ENCODE measurements around the gene GDPD4. TPM values are rescaled to one million over a fixed set of nuclear protein-coding genes. Genes with fewer than 3 reads are reported as not detected.

The GDPD4 gene
- total and polyA plus RNA-seq, 2 donors, result 0.02 TPM; not detected in 1

DNA sequence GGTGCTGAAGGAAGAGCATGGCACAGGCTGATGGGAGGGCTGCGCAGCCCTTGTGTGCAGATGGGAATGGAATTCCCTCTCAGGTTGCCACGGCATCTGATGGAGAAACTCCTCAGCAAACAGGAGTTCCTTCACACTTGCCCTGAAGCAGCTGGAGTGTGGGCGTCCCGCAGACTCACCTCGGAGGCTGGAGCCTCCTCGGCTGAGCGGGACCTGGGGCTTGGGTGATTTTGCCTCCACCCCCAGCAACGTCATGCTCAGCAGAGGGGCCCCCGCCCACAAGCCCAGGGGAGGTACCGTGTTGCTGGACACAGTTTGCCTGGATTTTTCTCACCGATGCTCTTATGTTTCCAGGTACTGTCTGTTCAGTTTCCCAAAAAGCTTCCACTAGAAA, 110.1 kb downstream of the GDPD4 start:
- Histone ChIP-seq H3K9me3 (ENCODE audit: control insufficient read depth in 2 of 2, insufficient read depth in 1 of 2, low read length in 1 of 2) (no peaks in the 10 kb centered on the region), H3K27ac (ENCODE audit: low read depth in 1 of 2, low read length in 1 of 2) (no peak overlapping the region), H3K4me1 (ENCODE audit: control insufficient read depth in 2 of 2, insufficient read depth in 2 of 2, low read length in 2 of 2) (peaks cover 0 to 4% of the 10 kb centered on the region in 2 donors), H3K36me3 (ENCODE audit: control insufficient read depth in 2 of 2, insufficient read depth in 2 of 2, low read length in 1 of 2) (no peaks in the 10 kb centered on the region), H3K27me3 (ENCODE audit: control insufficient read depth in 2 of 2, insufficient read depth in 1 of 2, low read length in 1 of 2) (no peaks in the 10 kb centered on the region), H3K4me3 (ENCODE audit: low read length in 2 of 2) (no peak overlapping the region)
- WGBS, result 90% methylated on average over 11 of the region's 11 CpGs
- DNase-seq (ENCODE audit: low read depth in 6 of 9, low spot score in 9 of 9), result no peak

DNA sequence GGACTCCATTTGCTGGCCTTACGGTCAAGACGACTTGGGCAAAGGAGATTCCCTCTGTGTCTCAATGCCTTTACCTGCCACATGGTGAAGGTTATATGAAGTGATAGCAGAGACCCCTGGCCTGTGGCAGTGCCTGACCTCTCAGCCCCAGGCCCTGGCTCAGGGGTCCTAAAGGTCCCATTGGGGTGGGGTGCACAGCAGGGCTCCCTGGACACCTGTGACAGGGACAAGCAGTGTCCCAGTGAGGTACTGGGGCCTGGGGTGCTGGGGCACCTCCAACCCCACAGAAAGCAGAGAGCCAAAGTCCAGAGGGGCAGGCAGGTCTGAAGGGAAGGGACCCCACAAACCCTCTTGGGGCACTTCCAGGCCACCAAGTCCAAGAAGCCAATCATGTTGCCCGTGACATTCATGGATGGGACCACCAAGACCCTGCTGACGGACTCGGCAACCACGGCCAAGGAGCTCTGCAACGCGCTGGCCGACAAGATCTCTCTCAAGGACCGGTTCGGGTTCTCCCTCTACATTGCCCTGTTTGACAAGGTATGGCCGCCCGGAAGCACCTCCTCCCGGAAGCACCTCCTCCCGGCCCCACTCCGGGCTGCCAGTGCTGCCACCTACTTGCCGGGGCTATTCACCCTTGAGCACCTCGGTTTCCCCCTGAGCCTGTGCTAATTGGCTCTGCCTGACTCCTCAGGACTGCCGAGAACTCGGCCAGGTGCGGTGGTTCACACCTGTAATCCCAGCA, 111.0 kb downstream of the GDPD4 start:
- WGBS, result 95% methylated on average over 21 of the region's 21 CpGs
- Histone ChIP-seq H3K36me3 (ENCODE audit: control insufficient read depth in 2 of 2, insufficient read depth in 2 of 2, low read length in 1 of 2) (no peaks in the 10 kb centered on the region), H3K9me3 (ENCODE audit: control insufficient read depth in 2 of 2, insufficient read depth in 1 of 2, low read length in 1 of 2) (no peaks in the 10 kb centered on the region), H3K27ac (ENCODE audit: low read depth in 1 of 2, low read length in 1 of 2) (no peak overlapping the region), H3K4me3 (ENCODE audit: low read length in 2 of 2) (no peak overlapping the region), H3K27me3 (ENCODE audit: control insufficient read depth in 2 of 2, insufficient read depth in 1 of 2, low read length in 1 of 2) (no peaks in the 10 kb centered on the region), H3K4me1 (ENCODE audit: control insufficient read depth in 2 of 2, insufficient read depth in 2 of 2, low read length in 2 of 2) (peaks cover 0 to 4% of the 10 kb centered on the region in 2 donors)
- DNase-seq (ENCODE audit: low read depth in 6 of 9, low spot score in 9 of 9), result no peak

DNA sequence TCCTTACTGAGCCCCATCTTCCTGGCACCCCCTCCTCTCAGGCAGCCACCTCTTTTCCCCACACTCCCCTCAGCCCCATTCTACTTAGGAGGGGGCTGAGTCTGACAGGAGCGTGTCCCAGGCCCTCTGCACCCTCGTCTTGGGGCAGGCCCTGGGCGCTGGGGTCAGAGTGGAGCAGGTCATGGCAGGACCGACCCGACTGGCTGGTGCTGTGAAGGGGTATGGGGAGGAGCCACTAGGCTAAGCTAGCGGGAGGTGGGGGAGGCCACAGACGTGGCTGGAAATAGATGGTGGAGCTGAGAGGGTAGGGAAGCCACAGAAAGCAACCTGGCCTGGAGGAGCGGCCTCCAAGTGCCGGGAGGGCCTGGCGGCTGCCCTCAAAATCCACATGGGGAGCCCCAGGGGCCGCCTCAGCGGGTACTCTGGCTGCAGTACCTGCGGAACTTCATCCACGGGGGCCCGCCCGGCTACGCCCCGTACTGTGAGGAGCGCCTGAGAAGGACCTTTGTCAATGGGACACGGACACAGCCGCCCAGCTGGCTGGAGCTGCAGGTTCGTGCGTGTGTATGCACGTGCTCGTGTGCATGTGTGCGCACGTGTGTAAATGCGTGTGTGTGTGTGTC, 111.8 kb downstream of the GDPD4 start:
- no peak for DNase-seq (ENCODE audit: low read depth in 6 of 9, low spot score in 9 of 9)
- Histone ChIP-seq H3K4me3 (ENCODE audit: low read length in 2 of 2) (no peak overlapping the region), H3K4me1 (ENCODE audit: control insufficient read depth in 2 of 2, insufficient read depth in 2 of 2, low read length in 2 of 2) (peaks cover 0 to 4% of the 10 kb centered on the region in 2 donors), H3K9me3 (ENCODE audit: control insufficient read depth in 2 of 2, insufficient read depth in 1 of 2, low read length in 1 of 2) (no peaks in the 10 kb centered on the region), H3K27me3 (ENCODE audit: control insufficient read depth in 2 of 2, insufficient read depth in 1 of 2, low read length in 1 of 2) (no peaks in the 10 kb centered on the region), H3K27ac (ENCODE audit: low read depth in 1 of 2, low read length in 1 of 2) (no peak overlapping the region), H3K36me3 (ENCODE audit: control insufficient read depth in 2 of 2, insufficient read depth in 2 of 2, low read length in 1 of 2) (no peaks in the 10 kb centered on the region)
- whole genome bisulfite sequencing, result 96% methylated on average over 28 of the region's 28 CpGs

- H3K4me3 ChIP-seq (ENCODE audit: low read length in 2 of 2), result no peak overlapping the region
Observed at GRCh38 chr11:77188633-77189491, 112.6 kb downstream of the GDPD4 start.

GRCh38 chr11:77187776-77188632, 113.5 kb downstream of the GDPD4 start:
- Histone ChIP-seq H3K9me3 (ENCODE audit: control insufficient read depth in 2 of 2, insufficient read depth in 1 of 2, low read length in 1 of 2) (no peaks in the 10 kb centered on the region), H3K27me3 (ENCODE audit: control insufficient read depth in 2 of 2, insufficient read depth in 1 of 2, low read length in 1 of 2) (no peaks in the 10 kb centered on the region), H3K4me1 (ENCODE audit: control insufficient read depth in 2 of 2, insufficient read depth in 2 of 2, low read length in 2 of 2) (peaks cover 0 to 4% of the 10 kb centered on the region in 2 donors), H3K4me3 (ENCODE audit: low read length in 2 of 2) (no peak overlapping the region), H3K36me3 (ENCODE audit: control insufficient read depth in 2 of 2, insufficient read depth in 2 of 2, low read length in 1 of 2) (no peaks in the 10 kb centered on the region), H3K27ac (ENCODE audit: low read depth in 1 of 2, low read length in 1 of 2) (no peak overlapping the region)
- DNase-seq (ENCODE audit: low read depth in 6 of 9, low spot score in 9 of 9), result peak; percentile 24 to 83 (median 55)
- WGBS, result 68% methylated on average over 7 of the region's 7 CpGs

More at GRCh38 chr11:77188633-77189491, 112.6 kb downstream of the GDPD4 start:
- DNase-seq (ENCODE audit: low read depth in 6 of 9, low spot score in 9 of 9), result no peak
- Histone ChIP-seq H3K9me3 (ENCODE audit: control insufficient read depth in 2 of 2, insufficient read depth in 1 of 2, low read length in 1 of 2) (no peaks in the 10 kb centered on the region), H3K27me3 (ENCODE audit: control insufficient read depth in 2 of 2, insufficient read depth in 1 of 2, low read length in 1 of 2) (no peaks in the 10 kb centered on the region), H3K36me3 (ENCODE audit: control insufficient read depth in 2 of 2, insufficient read depth in 2 of 2, low read length in 1 of 2) (no peaks in the 10 kb centered on the region), H3K4me1 (ENCODE audit: control insufficient read depth in 2 of 2, insufficient read depth in 2 of 2, low read length in 2 of 2) (peaks cover 0 to 4% of the 10 kb centered on the region in 2 donors), H3K27ac (ENCODE audit: low read depth in 1 of 2, low read length in 1 of 2) (no peak overlapping the region)
- WGBS, result 88% methylated on average over 18 of the region's 18 CpGs

GRCh38 chr11:77187111-77187750, 114.3 kb downstream of the GDPD4 start:
- H3K4me1 ChIP-seq (ENCODE audit: control insufficient read depth in 2 of 2, insufficient read depth in 2 of 2, low read length in 2 of 2), result peaks cover 0 to 4% of the 10 kb centered on the region in 2 donors
- DNase-seq (ENCODE audit: low read depth in 6 of 9, low spot score in 9 of 9), result no peak
- H3K4me3 ChIP-seq (ENCODE audit: low read length in 2 of 2), result no peak overlapping the region
- 87% methylated on average over 9 of the region's 9 CpGs for WGBS
- H3K9me3 ChIP-seq (ENCODE audit: control insufficient read depth in 2 of 2, insufficient read depth in 1 of 2, low read length in 1 of 2), result no peaks in the 10 kb centered on the region
- H3K27me3 ChIP-seq (ENCODE audit: control insufficient read depth in 2 of 2, insufficient read depth in 1 of 2, low read length in 1 of 2), result no peaks in the 10 kb centered on the region
- no peaks in the 10 kb centered on the region for H3K36me3 ChIP-seq (ENCODE audit: control insufficient read depth in 2 of 2, insufficient read depth in 2 of 2, low read length in 1 of 2)
- H3K27ac ChIP-seq (ENCODE audit: low read depth in 1 of 2, low read length in 1 of 2), result no peak overlapping the region

- Histone ChIP-seq H3K36me3 (ENCODE audit: control insufficient read depth in 2 of 2, insufficient read depth in 2 of 2, low read length in 1 of 2) (no peaks in the 10 kb centered on the region), H3K27ac (ENCODE audit: low read depth in 1 of 2, low read length in 1 of 2) (no peak overlapping the region), H3K27me3 (ENCODE audit: control insufficient read depth in 2 of 2, insufficient read depth in 1 of 2, low read length in 1 of 2) (no peaks in the 10 kb centered on the region), H3K9me3 (ENCODE audit: control insufficient read depth in 2 of 2, insufficient read depth in 1 of 2, low read length in 1 of 2) (no peaks in the 10 kb centered on the region), H3K4me3 (ENCODE audit: low read length in 2 of 2) (no peak overlapping the region), H3K4me1 (ENCODE audit: control insufficient read depth in 2 of 2, insufficient read depth in 2 of 2, low read length in 2 of 2) (no peaks in the 10 kb centered on the region)
- 97% methylated on average over 1 of the region's 1 CpG for WGBS
- no peak for DNase-seq (ENCODE audit: low read depth in 6 of 9, low spot score in 9 of 9)
Observed at GRCh38 chr11:77186302-77186701, 115.2 kb downstream of the GDPD4 start.

DNA sequence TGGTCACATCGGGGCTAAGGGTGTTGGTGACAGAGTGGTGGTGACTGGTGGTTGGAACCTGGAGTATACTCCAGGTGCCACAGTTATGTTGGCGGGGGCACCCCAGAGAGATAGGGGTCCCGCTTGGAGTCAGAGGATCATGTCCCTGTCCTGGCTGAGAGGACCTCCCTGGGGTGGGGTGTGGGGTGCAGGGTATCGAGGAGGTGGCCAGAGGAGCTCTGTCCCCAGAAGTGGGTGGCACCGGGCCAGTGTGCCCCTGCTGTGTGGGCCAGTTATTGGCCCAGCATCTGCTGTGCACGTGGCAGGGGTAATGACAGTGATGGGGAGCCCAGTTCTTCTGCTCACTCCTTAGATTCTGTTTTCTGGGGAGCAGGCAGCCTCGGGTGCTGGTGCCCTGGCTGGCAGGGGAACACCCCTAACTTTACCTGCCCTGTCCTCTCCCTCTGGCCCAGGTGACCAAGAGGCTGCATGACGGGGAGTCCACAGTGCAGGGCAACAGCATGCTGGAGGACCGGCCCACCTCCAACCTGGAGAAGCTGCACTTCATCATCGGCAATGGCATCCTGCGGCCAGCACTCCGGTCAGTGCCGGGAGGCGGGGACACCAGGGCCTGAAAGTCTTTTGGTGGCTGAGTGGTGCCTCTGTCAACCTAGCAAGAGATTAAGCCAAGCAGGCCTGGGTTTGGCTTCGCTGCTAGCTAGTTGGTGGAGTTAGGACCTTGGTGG, 117.2 kb downstream of the GDPD4 start:
- Histone ChIP-seq H3K4me1 (ENCODE audit: control insufficient read depth in 2 of 2, insufficient read depth in 2 of 2, low read length in 2 of 2) (no peaks in the 10 kb centered on the region), H3K27me3 (ENCODE audit: control insufficient read depth in 2 of 2, insufficient read depth in 1 of 2, low read length in 1 of 2) (no peaks in the 10 kb centered on the region), H3K9me3 (ENCODE audit: control insufficient read depth in 2 of 2, insufficient read depth in 1 of 2, low read length in 1 of 2) (no peaks in the 10 kb centered on the region), H3K36me3 (ENCODE audit: control insufficient read depth in 2 of 2, insufficient read depth in 2 of 2, low read length in 1 of 2) (no peaks in the 10 kb centered on the region), H3K4me3 (ENCODE audit: low read length in 2 of 2) (no peak overlapping the region), H3K27ac (ENCODE audit: low read depth in 1 of 2, low read length in 1 of 2) (no peak overlapping the region)
- WGBS, result 95% methylated on average over 15 of the region's 15 CpGs
- DNase-seq (ENCODE audit: low read depth in 6 of 9, low spot score in 9 of 9), result no peak
